ENCODE data around the gene DDX3X. TPM values are rescaled to one million over a fixed set of nuclear protein-coding genes. Genes with fewer than 3 reads are reported as not detected.

DDX3X gene
- total and polyA plus RNA-seq, 12 donors, result 59.4 to 391 (median 202) TPM

DNA sequence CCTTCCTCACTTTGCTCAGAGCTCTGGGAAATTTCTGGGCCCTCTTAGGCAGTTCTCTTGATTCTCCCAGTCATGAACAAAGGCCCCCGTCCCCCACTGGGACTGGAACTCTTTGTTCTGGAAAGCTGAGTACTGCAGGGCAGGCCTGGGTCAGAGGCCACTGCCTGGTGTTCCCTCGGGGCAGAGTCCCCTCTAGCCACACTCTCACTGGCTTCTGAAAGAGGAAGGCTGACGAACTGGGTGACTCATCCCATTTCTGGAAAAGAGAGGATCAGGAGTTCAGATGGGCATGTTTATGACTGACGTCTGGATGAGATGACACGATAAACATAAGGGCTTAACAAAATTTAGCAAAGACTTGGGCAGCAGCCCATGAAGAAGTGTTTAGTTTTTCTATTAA is 47.7 kb downstream of the DDX3X start:
- no peak overlapping the region for H3K4me3 ChIP-seq
- peak; percentile 20 to 73 (median 59) for DNase-seq
- no peaks in the 10 kb centered on the region for H3K9me3 ChIP-seq (replicated peaks in 1 of 3)
- peak overlapping the region in 2 of 5 donors; percentile 26 to 49 for H3K27ac ChIP-seq
- H3K36me3 ChIP-seq (replicated peaks in 1 of 2), result no peaks in the 10 kb centered on the region
- no peaks in the 10 kb centered on the region for H3K4me1 ChIP-seq (replicated peaks in 1 of 2)
- no peaks in the 10 kb centered on the region for H3K27me3 ChIP-seq
- intact Hi-C loops (cut with DNase I), result no loop called here
- WGBS, 4 donors, result 13 to 61% (median 42%) methylated on average over 4 to 5 of the region's 5 CpGs
- TF ChIP-seq POLR2A (IDR thresholded peaks at IDR 0.05), result no peak
- TF ChIP-seq, protein P1, sequence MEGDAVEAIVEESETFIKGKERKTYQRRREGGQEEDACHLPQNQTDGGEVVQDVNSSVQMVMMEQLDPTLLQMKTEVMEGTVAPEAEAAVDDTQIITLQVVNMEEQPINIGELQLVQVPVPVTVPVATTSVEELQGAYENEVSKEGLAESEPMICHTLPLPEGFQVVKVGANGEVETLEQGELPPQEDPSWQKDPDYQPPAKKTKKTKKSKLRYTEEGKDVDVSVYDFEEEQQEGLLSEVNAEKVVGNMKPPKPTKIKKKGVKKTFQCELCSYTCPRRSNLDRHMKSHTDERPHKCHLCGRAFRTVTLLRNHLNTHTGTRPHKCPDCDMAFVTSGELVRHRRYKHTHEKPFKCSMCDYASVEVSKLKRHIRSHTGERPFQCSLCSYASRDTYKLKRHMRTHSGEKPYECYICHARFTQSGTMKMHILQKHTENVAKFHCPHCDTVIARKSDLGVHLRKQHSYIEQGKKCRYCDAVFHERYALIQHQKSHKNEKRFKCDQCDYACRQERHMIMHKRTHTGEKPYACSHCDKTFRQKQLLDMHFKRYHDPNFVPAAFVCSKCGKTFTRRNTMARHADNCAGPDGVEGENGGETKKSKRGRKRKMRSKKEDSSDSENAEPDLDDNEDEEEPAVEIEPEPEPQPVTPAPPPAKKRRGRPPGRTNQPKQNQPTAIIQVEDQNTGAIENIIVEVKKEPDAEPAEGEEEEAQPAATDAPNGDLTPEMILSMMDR (IDR thresholded peaks at IDR 0.05), result no peak

DNA sequence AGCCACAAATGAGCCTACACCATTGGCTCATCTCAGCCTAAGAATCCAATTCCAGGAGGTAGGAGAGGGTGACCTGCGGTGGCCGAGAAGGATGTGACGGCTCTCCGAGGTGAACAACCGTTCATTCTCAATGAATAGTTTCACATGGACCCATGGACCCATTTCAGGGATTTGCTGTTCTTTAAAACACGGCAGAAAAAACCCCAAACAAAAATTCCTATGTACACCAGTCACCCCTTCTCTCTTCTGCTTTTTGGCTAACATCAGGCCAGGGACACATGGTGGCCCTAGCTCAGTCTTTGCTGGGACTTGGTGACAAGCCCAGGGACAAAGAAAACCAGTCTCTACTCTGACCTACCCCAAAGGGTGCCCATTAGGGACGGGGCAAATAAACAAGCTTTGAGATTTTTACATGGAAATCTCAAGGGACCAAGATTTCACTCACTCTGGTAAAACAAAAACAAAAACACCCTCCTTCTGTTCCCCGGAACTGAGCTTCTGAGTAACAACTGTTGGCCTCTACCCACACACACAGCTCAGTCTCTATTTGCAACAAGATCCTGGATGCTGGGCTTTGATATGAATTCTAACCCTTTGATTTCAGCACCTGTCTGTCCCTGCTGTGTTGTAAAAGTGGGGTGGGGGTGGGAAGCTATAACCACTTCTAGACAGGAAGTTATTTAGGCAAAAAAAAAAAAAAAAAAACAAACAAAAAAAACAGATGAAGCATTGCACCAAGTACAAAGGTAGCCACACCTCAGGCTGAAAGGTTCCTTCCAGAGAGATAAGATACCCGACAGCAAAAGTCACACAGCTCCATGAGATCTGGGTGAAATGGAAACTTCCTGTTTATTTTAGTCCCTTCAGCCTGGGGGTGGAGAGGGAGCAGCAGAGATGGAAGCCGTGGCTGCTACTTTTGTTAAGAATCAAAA is 49.0 kb downstream of the DDX3X start:
- Histone ChIP-seq H3K36me3 (replicated peaks in 1 of 2) (no peaks in the 10 kb centered on the region), H3K27ac (peak overlapping the region in 1 of 5 donors; percentile 69), H3K4me3 (no peak overlapping the region), H3K27me3 (no peaks in the 10 kb centered on the region), H3K9me3 (replicated peaks in 1 of 3) (no peaks in the 10 kb centered on the region), H3K4me1 (replicated peaks in 1 of 2) (no peaks in the 10 kb centered on the region)
- TF ChIP-seq POLR2A (IDR thresholded peaks at IDR 0.05), result no peak
- TF ChIP-seq, protein P1 (IDR thresholded peaks at IDR 0.05), result no peak
- WGBS, 4 donors, result 60 to 69% (median 68%) methylated on average over 10 of the region's 10 CpGs
- peak in 1 of 7 donors; percentile 20 for DNase-seq
- intact Hi-C loops (cut with DNase I), result no loop called here

DNA sequence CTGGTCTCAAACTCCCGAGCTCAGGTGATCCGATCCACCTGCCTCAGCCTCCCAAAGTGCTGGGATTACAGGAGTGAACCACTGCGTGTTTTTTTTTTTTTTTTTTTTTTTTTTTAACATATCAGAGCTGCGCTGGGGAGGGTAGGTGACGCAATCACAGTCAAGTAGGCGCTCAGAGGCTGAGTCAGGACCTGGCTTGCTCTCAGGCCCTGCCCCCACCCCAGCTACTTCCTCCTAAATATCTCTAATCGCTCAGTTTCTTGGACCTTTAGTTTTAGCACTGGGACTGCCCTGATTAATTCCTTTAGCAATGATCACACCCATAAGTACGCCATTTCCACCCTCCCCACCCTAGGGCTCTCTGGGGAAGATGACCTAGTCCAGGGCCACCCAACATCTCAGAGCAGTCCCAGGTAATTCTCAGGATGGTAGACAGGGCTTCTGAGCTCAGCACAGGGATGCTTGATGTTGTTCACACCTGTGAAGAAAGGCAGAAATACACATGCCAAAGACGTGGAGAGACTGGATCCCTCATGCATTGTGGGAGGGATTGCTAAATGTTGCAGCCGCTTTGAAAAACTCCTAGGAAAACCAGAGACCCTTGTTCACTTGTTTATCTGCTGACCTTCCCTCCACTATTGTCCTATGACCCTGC is 50.2 kb downstream of the DDX3X start:
- Histone ChIP-seq H3K27me3 (no peaks in the 10 kb centered on the region), H3K36me3 (replicated peaks in 1 of 2) (no peaks in the 10 kb centered on the region), H3K27ac (peak overlapping the region in 1 of 5 donors; percentile 63), H3K4me3 (no peak overlapping the region), H3K4me1 (replicated peaks in 1 of 2) (no peaks in the 10 kb centered on the region), H3K9me3 (replicated peaks in 1 of 3) (no peaks in the 10 kb centered on the region)
- WGBS, 4 donors, result 49 to 62% (median 54%) methylated on average over 9 to 10 of the region's 10 CpGs
- intact Hi-C loops (cut with DNase I), result no loop called here
- peak; percentile 63 to 90 (median 82) for DNase-seq
- no peak for TF ChIP-seq POLR2A (IDR thresholded peaks at IDR 0.05)
- TF ChIP-seq, protein P1 (IDR thresholded peaks at IDR 0.05), result no peak

DNA sequence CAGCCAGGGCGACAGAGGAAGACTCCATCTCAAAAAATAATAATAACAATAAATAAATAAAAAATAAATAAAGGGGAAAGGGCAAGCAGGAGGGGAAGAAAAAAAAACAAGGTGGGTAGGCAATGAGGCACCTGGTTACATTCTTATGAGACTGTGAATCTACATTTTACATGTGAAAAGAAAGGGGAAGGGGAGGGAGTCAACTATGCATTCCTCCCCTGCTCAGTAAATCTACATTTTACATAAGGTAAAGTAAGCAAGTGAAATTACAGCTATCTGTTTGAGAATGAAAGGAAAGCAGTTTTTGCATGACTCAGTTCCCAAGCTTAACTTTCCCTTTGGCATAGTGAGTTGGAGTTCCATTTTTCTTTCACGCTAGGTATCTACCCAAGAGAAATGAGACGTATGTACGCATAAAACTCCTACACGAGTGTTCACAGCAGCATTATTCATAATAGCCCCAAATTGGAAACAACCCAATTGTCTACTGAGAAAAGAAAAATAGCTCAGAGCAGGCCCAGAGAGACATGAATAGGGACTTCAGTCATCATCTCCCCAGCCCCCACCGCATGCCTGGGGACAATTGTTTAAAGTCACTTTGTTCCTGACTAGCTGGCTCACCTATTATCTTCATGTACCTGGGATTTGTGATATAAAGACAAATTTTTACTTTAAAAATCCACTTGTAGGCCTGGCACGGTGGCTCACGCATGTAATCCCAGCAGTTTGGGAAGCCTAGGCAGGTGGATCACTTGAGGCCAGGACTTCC is 52.4 kb downstream of the DDX3X start:
- Histone ChIP-seq H3K4me1 (replicated peaks in 1 of 2) (no peaks in the 10 kb centered on the region), H3K9me3 (replicated peaks in 1 of 3) (no peaks in the 10 kb centered on the region), H3K27me3 (no peaks in the 10 kb centered on the region), H3K4me3 (no peak overlapping the region), H3K27ac (no peak overlapping the region), H3K36me3 (replicated peaks in 1 of 2) (no peaks in the 10 kb centered on the region)
- TF ChIP-seq, protein P1 (IDR thresholded peaks at IDR 0.05), result no peak
- no peak for TF ChIP-seq POLR2A (IDR thresholded peaks at IDR 0.05)
- WGBS, 4 donors, result 84 to 92% (median 91%) methylated on average over 8 of the region's 8 CpGs
- no peak for DNase-seq
- intact Hi-C loops (cut with DNase I), result no loop called here
